Common myeloid progenitor, CD34-positive (primary cell): ENCODE measurements around the gene TSPAN3.

Experiments used
- CTCF ChIA-PET: fragments of 350-600 bp; sonication (Branson Sonifier 250); formaldehyde crosslinking; loops from one replicate; lab custom pipeline; 2021; ENCODE audit warnings: antibody characterized with exemption; lab: Charles Lee
- POLR2A ChIA-PET: fragments of 350-600 bp; sonication (Branson Sonifier 250); formaldehyde crosslinking; loops from one replicate; lab custom pipeline; 2021; ENCODE audit warnings: antibody characterized with exemption; lab: Charles Lee
- DNase-seq, 3 donors: peaks; one replicate each; pipeline versions ENCODE4 v3.0.0 to v3.0.0-alpha.2; 2013
- H3K27ac ChIP-seq, 2 experiments: 1 replicate in 1 of 2; 2 replicates in 1 of 2; pipeline ENCODE4 v1.7.0; 2013; ENCODE audit warnings: inconsistent platforms in 2 of 2, low read length in 2 of 2, mild to moderate bottlenecking in 2 of 2, low read depth in 1 of 2, moderate library complexity in 1 of 2; ENCODE audit not compliant: severe bottlenecking in 2 of 2, insufficient read depth in 1 of 2, poor library complexity in 1 of 2
- H3K27me3 ChIP-seq, 5 experiments: replicated peaks in 2 of 5; 1 replicate in 3 of 5; 2 replicates in 2 of 5; pipeline versions ENCODE4 v1.6.1 to v1.7.0; 2013; ENCODE audit warnings: low read length in 4 of 5, mild to moderate bottlenecking in 2 of 5, moderate library complexity in 2 of 5, inconsistent platforms in 1 of 5; ENCODE audit not compliant: insufficient read depth in 5 of 5, control insufficient read depth in 4 of 5
- H3K36me3 ChIP-seq, 4 experiments: 1 replicate in 2 of 4; 2 replicates in 2 of 4; pipeline versions ENCODE4 v1.6.1 to v1.7.0; 2013; ENCODE audit warnings: low read length in 3 of 4, control low read depth in 1 of 4, mild to moderate bottlenecking in 1 of 4; ENCODE audit not compliant: control insufficient read depth in 4 of 4, insufficient read depth in 4 of 4
- H3K4me1 ChIP-seq, 4 experiments: 1 replicate in 3 of 4; 2 replicates in 1 of 4; pipeline versions ENCODE4 v1.6.1 to v1.7.1; 2013; ENCODE audit warnings: low read length in 3 of 4, mild to moderate bottlenecking in 3 of 4, control low read depth in 1 of 4, inconsistent platforms in 1 of 4, moderate library complexity in 1 of 4; ENCODE audit not compliant: control insufficient read depth in 4 of 4, insufficient read depth in 4 of 4; ENCODE audit errors: control extremely low read depth in 1 of 4
- H3K4me3 ChIP-seq, 7 experiments: 1 replicate in 4 of 7; 2 replicates in 3 of 7; pipeline versions ENCODE4 v1.5.1 to v1.7.0; 2013; ENCODE audit warnings: mild to moderate bottlenecking in 7 of 7, low read length in 6 of 7, moderate library complexity in 6 of 7, inconsistent platforms in 2 of 7, low read depth in 2 of 7, control low read depth in 1 of 7; ENCODE audit not compliant: insufficient read depth in 4 of 7, control insufficient read depth in 1 of 7; ENCODE audit errors: extremely low read depth in 1 of 7
- H3K9me3 ChIP-seq, 5 experiments: 1 replicate in 4 of 5; 2 replicates in 1 of 5; pipeline versions ENCODE4 v1.6.1 to v1.7.1; 2013; ENCODE audit warnings: low read length in 4 of 5, mild to moderate bottlenecking in 2 of 5, inconsistent platforms in 1 of 5, low read depth in 1 of 5, moderate library complexity in 1 of 5; ENCODE audit not compliant: control insufficient read depth in 4 of 5, insufficient read depth in 2 of 5; ENCODE audit errors: control extremely low read depth in 1 of 5
- WGBS: methylation state at CpG from one replicate; pipeline ENCODE4 v1.1.5; 2013; ENCODE audit not compliant: insufficient coverage; 5-methylcytosine and 5-hydroxymethylcytosine counted together

Gene TSPAN3

GRCh38 chr15:77087213-77087612 is 16.3 kb upstream of the TSPAN3 start:
- 100% methylated on average over 2 of the region's 2 CpGs for WGBS
- Histone ChIP-seq H3K4me1 (peaks cover 0 to 12% (median 6%) of the 10 kb centered on the region in 4 experiments), H3K36me3 (no peaks in the 10 kb centered on the region), H3K27ac (no peak overlapping the region), H3K9me3 (no peaks in the 10 kb centered on the region), H3K27me3 (no peaks in the 10 kb centered on the region), H3K4me3 (no peak overlapping the region)
- POLR2A ChIA-PET, result no interaction called here
- no peak for DNase-seq
- CTCF ChIA-PET, result no interaction called here

- WGBS, result 0% methylated on average over 1 of the region's 2 CpGs
- POLR2A ChIA-PET, result no interaction called here
Measured at GRCh38 chr15:77085297-77085696, 14.4 kb upstream of the TSPAN3 start.

GRCh38 chr15:77084436-77084835 is 13.5 kb upstream of the TSPAN3 start:
- WGBS, result 99% methylated on average over 8 of the region's 8 CpGs
- no peaks in the 10 kb centered on the region for H3K36me3 ChIP-seq
- H3K27ac ChIP-seq, result no peak overlapping the region
- no peaks in the 10 kb centered on the region for H3K9me3 ChIP-seq
- ChIA-PET CTCF (interaction anchor here (1.6 kb wide), 1 partner anchor 14 kb away, joined by 4 read pairs; no protein-coding TSS in a partner anchor), POLR2A (interaction anchor here (1.0 kb wide), 1 partner anchor 10 kb away, joined by 3 read pairs; no protein-coding TSS in a partner anchor)
- peaks cover 0 to 12% (median 6%) of the 10 kb centered on the region in 4 experiments for H3K4me1 ChIP-seq
- no peak overlapping the region for H3K4me3 ChIP-seq
- no peak for DNase-seq
- H3K27me3 ChIP-seq, result no peaks in the 10 kb centered on the region

More at GRCh38 chr15:77085297-77085696, 14.4 kb upstream of the TSPAN3 start:
- CTCF ChIA-PET, result interaction anchor here (1.6 kb wide), 1 partner anchor 13 kb away, joined by 4 read pairs; no protein-coding TSS in a partner anchor
- DNase-seq, result peak in 2 of 3 donors; percentile 18 to 28
- Histone ChIP-seq H3K4me1 (peaks cover 0 to 12% (median 6%) of the 10 kb centered on the region in 4 experiments), H3K27ac (no peak overlapping the region), H3K9me3 (no peaks in the 10 kb centered on the region), H3K4me3 (no peak overlapping the region), H3K36me3 (no peaks in the 10 kb centered on the region), H3K27me3 (no peaks in the 10 kb centered on the region)

GRCh38 chr15:77083381-77084160 is 12.7 kb upstream of the TSPAN3 start:
- WGBS, result 14% methylated on average over 19 of the region's 21 CpGs
- Histone ChIP-seq H3K4me3 (peak overlapping the region in 6 of 7 experiments; percentile 4 to 70 (median 43)), H3K27me3 (no peaks in the 10 kb centered on the region), H3K27ac (no peak overlapping the region), H3K9me3 (no peaks in the 10 kb centered on the region), H3K36me3 (no peaks in the 10 kb centered on the region), H3K4me1 (peaks cover 0 to 12% (median 6%) of the 10 kb centered on the region in 4 experiments)
- ChIA-PET CTCF (interaction anchor here (1.2 kb wide), 1 partner anchor 26 kb away, joined by 3 read pairs; no protein-coding TSS in a partner anchor), POLR2A (interaction anchor here (1.0 kb wide), 1 partner anchor 10 kb away, joined by 3 read pairs; no protein-coding TSS in a partner anchor)
- peak; percentile 53 to 78 (median 67) for DNase-seq

- Histone ChIP-seq H3K27me3 (no peaks in the 10 kb centered on the region), H3K4me1 (peaks cover 0 to 12% (median 6%) of the 10 kb centered on the region in 4 experiments), H3K4me3 (no peak overlapping the region), H3K27ac (no peak overlapping the region), H3K9me3 (no peaks in the 10 kb centered on the region), H3K36me3 (no peaks in the 10 kb centered on the region)
- ChIA-PET POLR2A (no interaction called here), CTCF (no interaction called here)
- WGBS, result 90% methylated on average over 5 of the region's 5 CpGs
- no peak for DNase-seq
Measured at GRCh38 chr15:77081971-77082370, 11.1 kb upstream of the TSPAN3 start.

GRCh38 chr15:77076323-77076915 is 5.5 kb upstream of the TSPAN3 start:
- no peak overlapping the region for H3K27ac ChIP-seq
- ChIA-PET CTCF (no interaction called here), POLR2A (no interaction called here)
- no peaks in the 10 kb centered on the region for H3K36me3 ChIP-seq
- H3K4me3 ChIP-seq, result no peak overlapping the region
- H3K9me3 ChIP-seq, result no peaks in the 10 kb centered on the region
- H3K27me3 ChIP-seq, result no peaks in the 10 kb centered on the region
- peaks cover 0 to under 1% (median 0%) of the 10 kb centered on the region in 4 experiments for H3K4me1 ChIP-seq
- no peak for DNase-seq
- 100% methylated on average over 4 of the region's 4 CpGs for WGBS

- H3K9me3 ChIP-seq, result no peaks in the 10 kb centered on the region
- no peaks in the 10 kb centered on the region for H3K36me3 ChIP-seq
- no peaks in the 10 kb centered on the region for H3K27me3 ChIP-seq
- ChIA-PET POLR2A (no interaction called here), CTCF (interaction anchor here (0.5 kb wide), 1 partner anchor 432 kb away, joined by 3 read pairs; no protein-coding TSS in a partner anchor)
- no peak overlapping the region for H3K4me3 ChIP-seq
- H3K4me1 ChIP-seq, result peaks cover 0 to 4% (median 0%) of the 10 kb centered on the region in 4 experiments
- DNase-seq, result no peak
- H3K27ac ChIP-seq, result no peak overlapping the region
- 92% methylated on average over 7 of the region's 9 CpGs for WGBS
Measured at GRCh38 chr15:77075528-77075927, 4.6 kb upstream of the TSPAN3 start.
